PFSK-1 (cell line): ENCODE measurements around the gene PPP1R14B.

ENCODE experiments used
- FOXP2 ChIP-seq: optimal IDR thresholded peaks from 2 replicates; pipeline ENCODE3; 2011; ENCODE audit warnings: borderline replicate concordance, control low read depth, inconsistent platforms; ENCODE audit not compliant: insufficient read depth; ENCODE audit errors: extremely low read length, extremely low read depth
- POLR2AphosphoS5 ChIP-seq: IDR thresholded peaks from 2 replicates; pipeline ENCODE4 v1.6.1; 2012; ENCODE audit warnings: low read depth, mild to moderate bottlenecking, control low read depth, low read length, moderate library complexity
- SIN3A ChIP-seq: IDR thresholded peaks from 2 replicates; pipeline ENCODE4 v1.6.1; 2012; ENCODE audit warnings: mild to moderate bottlenecking, low read length, moderate library complexity, borderline replicate concordance; ENCODE audit not compliant: insufficient read depth
- TAF1 ChIP-seq: IDR thresholded peaks from 2 replicates; pipeline ENCODE4 v1.6.1; 2012; ENCODE audit warnings: low read length, control low read depth, borderline replicate concordance; ENCODE audit not compliant: insufficient read depth
- TF ChIP-seq, protein P1 (sequence below), 2 experiments: IDR thresholded peaks; 2 replicates each; pipeline versions ENCODE4 v1.6.1 to v1.8.0; 2011 to 2012; ENCODE audit warnings: low read depth in 2 of 2, low read length in 2 of 2, control low read depth in 1 of 2, inconsistent platforms in 1 of 2, mild to moderate bottlenecking in 1 of 2, moderate library complexity in 1 of 2; ENCODE audit not compliant: insufficient read depth in 1 of 2

The PPP1R14B gene

DNA sequence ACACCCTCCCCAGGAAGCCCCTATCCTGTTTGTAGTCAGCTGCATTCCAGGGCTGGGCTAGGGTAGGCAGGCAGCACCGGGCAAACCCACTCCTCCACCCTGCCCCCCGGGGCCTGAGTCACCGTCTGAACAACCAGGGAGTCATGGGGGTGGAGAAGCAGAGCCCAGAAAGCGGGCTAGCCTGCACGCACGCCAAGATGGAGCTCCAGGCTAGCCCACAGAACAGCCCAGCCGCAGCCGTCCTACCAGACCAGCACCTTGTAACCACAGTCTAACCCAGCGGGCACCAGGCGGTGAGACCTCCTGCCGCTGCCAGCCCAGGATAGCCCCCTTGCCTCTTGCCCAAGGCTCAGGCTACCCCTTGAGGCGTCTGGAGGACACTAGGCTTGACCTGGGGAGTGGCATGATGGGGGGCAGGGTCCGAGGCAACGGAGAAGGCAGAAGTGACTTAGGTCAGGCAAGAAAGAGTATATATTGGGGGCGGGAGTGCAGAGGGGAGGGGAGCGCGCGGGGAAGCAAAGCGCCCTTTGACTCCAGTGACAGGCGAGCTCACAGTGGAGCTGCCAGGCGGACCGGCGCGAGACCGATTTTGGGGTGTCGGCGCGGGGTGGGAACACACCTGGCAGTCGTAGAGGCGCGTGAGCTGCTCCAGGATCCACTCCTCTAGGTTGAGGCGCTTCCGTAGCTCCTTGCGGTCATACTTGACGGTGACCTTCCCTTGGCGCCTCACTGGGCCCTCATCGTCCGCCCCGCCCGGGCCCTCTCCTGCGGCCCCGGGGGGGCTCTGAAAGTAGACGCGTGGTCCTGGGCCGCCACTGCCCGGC is 734 bp downstream of the PPP1R14B start:
- TF ChIP-seq POLR2AphosphoS5, result peak; percentile 40
- TF ChIP-seq, protein P1, sequence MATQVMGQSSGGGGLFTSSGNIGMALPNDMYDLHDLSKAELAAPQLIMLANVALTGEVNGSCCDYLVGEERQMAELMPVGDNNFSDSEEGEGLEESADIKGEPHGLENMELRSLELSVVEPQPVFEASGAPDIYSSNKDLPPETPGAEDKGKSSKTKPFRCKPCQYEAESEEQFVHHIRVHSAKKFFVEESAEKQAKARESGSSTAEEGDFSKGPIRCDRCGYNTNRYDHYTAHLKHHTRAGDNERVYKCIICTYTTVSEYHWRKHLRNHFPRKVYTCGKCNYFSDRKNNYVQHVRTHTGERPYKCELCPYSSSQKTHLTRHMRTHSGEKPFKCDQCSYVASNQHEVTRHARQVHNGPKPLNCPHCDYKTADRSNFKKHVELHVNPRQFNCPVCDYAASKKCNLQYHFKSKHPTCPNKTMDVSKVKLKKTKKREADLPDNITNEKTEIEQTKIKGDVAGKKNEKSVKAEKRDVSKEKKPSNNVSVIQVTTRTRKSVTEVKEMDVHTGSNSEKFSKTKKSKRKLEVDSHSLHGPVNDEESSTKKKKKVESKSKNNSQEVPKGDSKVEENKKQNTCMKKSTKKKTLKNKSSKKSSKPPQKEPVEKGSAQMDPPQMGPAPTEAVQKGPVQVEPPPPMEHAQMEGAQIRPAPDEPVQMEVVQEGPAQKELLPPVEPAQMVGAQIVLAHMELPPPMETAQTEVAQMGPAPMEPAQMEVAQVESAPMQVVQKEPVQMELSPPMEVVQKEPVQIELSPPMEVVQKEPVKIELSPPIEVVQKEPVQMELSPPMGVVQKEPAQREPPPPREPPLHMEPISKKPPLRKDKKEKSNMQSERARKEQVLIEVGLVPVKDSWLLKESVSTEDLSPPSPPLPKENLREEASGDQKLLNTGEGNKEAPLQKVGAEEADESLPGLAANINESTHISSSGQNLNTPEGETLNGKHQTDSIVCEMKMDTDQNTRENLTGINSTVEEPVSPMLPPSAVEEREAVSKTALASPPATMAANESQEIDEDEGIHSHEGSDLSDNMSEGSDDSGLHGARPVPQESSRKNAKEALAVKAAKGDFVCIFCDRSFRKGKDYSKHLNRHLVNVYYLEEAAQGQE (IDR thresholded peaks at IDR 0.05; ENCODE audit: insufficient read depth in 1 of 2, low read depth in 2 of 2, low read length in 2 of 2), result no peak
- TF ChIP-seq TAF1, result peak; percentile 59; the same call in 1 of the 2 replicates
- 0 out of 2 replicates have a peak, but pooled peaks have one; percentile 39 for TF ChIP-seq SIN3A

DNA sequence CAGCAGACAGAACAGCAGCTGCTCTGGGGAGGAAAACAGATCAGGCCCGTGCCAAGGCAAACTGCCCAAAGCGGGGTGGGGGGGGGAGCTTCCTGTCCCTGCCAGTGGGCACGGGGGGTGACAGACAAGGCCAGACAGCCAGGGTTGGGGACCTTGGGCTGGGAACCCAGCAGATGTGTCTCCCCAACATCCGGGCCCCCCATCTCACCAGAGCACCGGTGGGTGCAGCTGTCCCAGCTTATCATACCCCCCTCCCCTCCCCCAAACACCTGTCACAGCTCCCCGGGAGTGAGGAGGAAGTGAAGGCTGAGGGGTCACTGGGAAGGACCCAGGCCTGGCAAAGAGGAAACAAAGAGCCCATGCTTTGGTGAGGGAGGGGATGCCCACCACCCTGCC is 1.3 kb downstream of the PPP1R14B start:
- TF ChIP-seq, protein P1 (IDR thresholded peaks at IDR 0.05; ENCODE audit: insufficient read depth in 1 of 2, low read depth in 2 of 2, low read length in 2 of 2), result no peak
- TF ChIP-seq SIN3A (no peak; the same call in 1 of the 2 replicates), TAF1 (no peak), POLR2AphosphoS5 (no peak)

DNA sequence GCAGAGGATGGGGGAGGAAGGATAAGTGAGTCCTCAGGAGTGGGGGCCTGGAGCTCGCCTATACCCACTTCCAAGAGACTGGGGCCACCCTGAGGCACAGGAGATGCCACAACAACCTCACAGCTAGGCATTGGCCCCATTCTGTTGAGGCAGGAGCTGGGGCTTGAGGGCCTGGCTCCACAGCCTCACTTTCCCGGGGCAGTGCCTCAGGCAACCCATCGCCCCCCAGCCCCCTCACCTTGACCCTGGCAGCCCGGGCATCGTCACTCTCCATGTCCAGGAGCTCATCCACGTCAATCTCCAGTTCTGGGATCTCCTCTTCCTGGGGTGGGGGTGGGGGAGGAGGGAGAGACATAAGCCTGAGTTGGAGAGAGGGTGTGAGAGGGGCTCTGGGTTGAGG is 1.8 kb downstream of the PPP1R14B start:
- TF ChIP-seq SIN3A (no peak), FOXP2 (no peak), POLR2AphosphoS5 (no peak), TAF1 (no peak)
- TF ChIP-seq, protein P1 (IDR thresholded peaks at IDR 0.05; ENCODE audit: insufficient read depth in 1 of 2, low read depth in 2 of 2, low read length in 2 of 2), result no peak

GRCh38 chr11:64244107-64244506 is 2.6 kb downstream of the PPP1R14B start:
- TF ChIP-seq FOXP2, result no peak
- no peak for TF ChIP-seq POLR2AphosphoS5
- TF ChIP-seq SIN3A, result no peak
- TF ChIP-seq TAF1, result no peak
- TF ChIP-seq, protein P1 (IDR thresholded peaks at IDR 0.05; ENCODE audit: insufficient read depth in 1 of 2, low read depth in 2 of 2, low read length in 2 of 2), result no peak
